Gastrocnemius medialis (tissue), 4 donors: ENCODE measurements around the gene CBY1. TPM values are rescaled to one million over a fixed set of nuclear protein-coding genes. Genes with fewer than 3 reads are reported as not detected.

Source experiments
- ATAC-seq, 2 donors: fragments of 150-250 bp; one replicate each; pipeline ENCODE4 v1.9.1; 2016
- DNase-seq, 2 donors: peaks; one replicate each; pipeline ENCODE4 v3.0.0-alpha.2; 2019
- H3K27ac ChIP-seq, 4 donors: fragments of 200-600 bp; sonication (generic); 1 replicate in 1 of 4; 2 replicates in 3 of 4; pipeline ENCODE4 v1.5.1; 2016 to 2018; ENCODE audit warnings: mild to moderate bottlenecking in 2 of 4, moderate library complexity in 1 of 4
- H3K27me3 ChIP-seq, 3 donors: fragments of 200-600 bp; sonication (generic) in 2 of 3; 1 replicate in 1 of 3; 2 replicates in 2 of 3; pipeline versions ENCODE4 v1.5.1 to v1.6.0; 2016 to 2019; ENCODE audit warnings: mild to moderate bottlenecking in 1 of 3, moderate library complexity in 1 of 3
- H3K36me3 ChIP-seq, 2 donors: fragments of 200-600 bp; sonication (generic) in 1 of 2; one replicate each; pipeline ENCODE4 v1.5.1; 2017 to 2018
- H3K4me1 ChIP-seq, 2 donors: fragments of 200-600 bp; sonication (generic) in 1 of 2; one replicate each; pipeline ENCODE4 v1.5.1; 2016 to 2017; ENCODE audit warnings: mild to moderate bottlenecking in 2 of 2
- H3K4me3 ChIP-seq, 4 donors: fragments of 200-600 bp; sonication (generic) in 3 of 4; 1 replicate in 1 of 4; 2 replicates in 3 of 4; pipeline ENCODE4 v1.5.1; 2016 to 2019; ENCODE audit warnings: mild to moderate bottlenecking in 2 of 4
- H3K9me3 ChIP-seq, 3 donors: fragments of 200-600 bp; sonication (generic) in 2 of 3; 1 replicate in 1 of 3; 2 replicates in 2 of 3; pipeline ENCODE4 v1.5.1; 2016 to 2019
- CTCF ChIP-seq, 5 experiments: fragments of 450-650 bp in 3 of 5; fragments of 200-600 bp in 2 of 5; sonication (generic) in 2 of 5; IDR thresholded peaks in 4 of 5; conservative IDR thresholded peaks in 1 of 5; 1 replicate in 4 of 5; 2 replicates in 1 of 5; pipeline ENCODE4 v1.5.1; 2016 to 2019; ENCODE audit warnings: antibody characterized with exemption in 5 of 5, mild to moderate bottlenecking in 3 of 5, moderate library complexity in 3 of 5
- POLR2A ChIP-seq, 2 donors: fragments of 450-650 bp; IDR thresholded peaks; one replicate each; pipeline ENCODE4 v1.6.1; 2017; ENCODE audit warnings: antibody characterized with exemption in 2 of 2, mild to moderate bottlenecking in 2 of 2, moderate library complexity in 2 of 2
- in situ Hi-C, 4 donors: fragments of 200-750 bp; cut with MboI; loops; one replicate each; pipeline versions ENCODE4 v1.15.0 to v1.8.0; 2017; ENCODE audit warnings: low sequenced_read_pairs in 4 of 4
- intact Hi-C: fragments of 100-400 bp; cut with DNase I; formaldehyde crosslinking; loops from one replicate; pipeline ENCODE4 v1.15.1; 2023; ENCODE audit warnings: low total_unique reads
- total RNA-seq, 4 donors: library from RNA; depleted of rRNA; stranded (reverse); fragments of >200 nt; gene quantifications; one replicate each; pipeline versions ENCODE4 v1.1.0 to v1.2.3, GENCODE V29; 2016

The CBY1 gene
- total RNA-seq, 4 donors from 2014 or later: 8.0 to 15.7 (median 12.6) TPM

- intact Hi-C loops: loop anchor here (5.0 to 10.0 kb wide), 4 partner anchors 166 to 642 kb away; partner anchors contain the start of genes CBX6 and CSNK1E
Observed at GRCh38 chr22:38706101-38706900, 49.9 kb downstream of the CBY1 start.

GRCh38 chr22:38706901-38707195 is 50.4 kb downstream of the CBY1 start:
- no peak for TF ChIP-seq POLR2A (IDR thresholded peaks at IDR 0.05)
- no peak for TF ChIP-seq CTCF (IDR thresholded peaks at IDR 0.05 in 4 of 5, conservative IDR thresholded peaks at IDR 0.05 in 1 of 5)
- Histone ChIP-seq H3K9me3 (no peaks in the 10 kb centered on the region), H3K4me3 (peak overlapping the region; percentile 75 to 100 (median 90)), H3K27ac (peak overlapping the region; percentile 92 to 100 (median 97)), H3K27me3 (no peaks in the 10 kb centered on the region), H3K36me3 (peaks cover 0 to 9% of the 10 kb centered on the region in 2 donors), H3K4me1 (peaks cover 34 to 35% of the 10 kb centered on the region in 2 donors)
- DNase-seq: no peak
- no peak for ATAC-seq
- in situ Hi-C loops: no loop called here
- intact Hi-C loops: loop anchor here (1.0 to 10.0 kb wide), 6 partner anchors 27 to 642 kb away; partner anchors contain the start of genes CBX6 and CSNK1E

More at GRCh38 chr22:38706101-38706900, 49.9 kb downstream of the CBY1 start:
- Histone ChIP-seq H3K4me3 (peak overlapping the region; percentile 75 to 100 (median 90)), H3K9me3 (no peaks in the 10 kb centered on the region), H3K27me3 (no peaks in the 10 kb centered on the region), H3K4me1 (peaks cover 34% of the 10 kb centered on the region in 2 donors), H3K27ac (peak overlapping the region; percentile 92 to 100 (median 97)), H3K36me3 (peaks cover 0 to 9% of the 10 kb centered on the region in 2 donors)
- in situ Hi-C loops: no loop called here
- DNase-seq: peak in 1 of 2 donors; percentile 39
- peak; percentile 1 to 4 for ATAC-seq
- TF ChIP-seq POLR2A (IDR thresholded peaks at IDR 0.05) (no peak), CTCF (IDR thresholded peaks at IDR 0.05 in 4 of 5, conservative IDR thresholded peaks at IDR 0.05 in 1 of 5) (no peak)

- intact Hi-C loops (loop anchor here (1.0 to 10.0 kb wide), 6 partner anchors 27 to 643 kb away; partner anchors contain the start of genes CBX6 and CSNK1E), in situ Hi-C loops (no loop called here)
- no peaks in the 10 kb centered on the region for H3K27me3 ChIP-seq
- no peaks in the 10 kb centered on the region for H3K9me3 ChIP-seq
- ATAC-seq (peak; percentile 28 to 38), DNase-seq (peak in 1 of 2 donors; percentile 25)
- H3K27ac ChIP-seq: peak overlapping the region; percentile 92 to 100 (median 97)
- H3K4me1 ChIP-seq: peaks cover 38 to 40% of the 10 kb centered on the region in 2 donors
- H3K36me3 ChIP-seq: peaks cover 0 to 9% of the 10 kb centered on the region in 2 donors
- H3K4me3 ChIP-seq: peak overlapping the region; percentile 75 to 100 (median 90)
- TF ChIP-seq CTCF (IDR thresholded peaks at IDR 0.05 in 4 of 5, conservative IDR thresholded peaks at IDR 0.05 in 1 of 5): no peak
- peak; percentile 72 to 78 for TF ChIP-seq POLR2A (IDR thresholded peaks at IDR 0.05)
Observed at GRCh38 chr22:38707346-38707745, 50.9 kb downstream of the CBY1 start.

GRCh38 chr22:38707984-38708383 is 51.5 kb downstream of the CBY1 start:
- ATAC-seq (no peak), DNase-seq (no peak)
- in situ Hi-C loops (no loop called here), intact Hi-C loops (loop anchor here (1.0 to 10.0 kb wide), 6 partner anchors 26 to 643 kb away; partner anchors contain the start of genes CBX6 and CSNK1E)
- H3K4me1 ChIP-seq: peaks cover 45 to 46% of the 10 kb centered on the region in 2 donors
- TF ChIP-seq POLR2A (IDR thresholded peaks at IDR 0.05) (no peak), CTCF (IDR thresholded peaks at IDR 0.05 in 4 of 5, conservative IDR thresholded peaks at IDR 0.05 in 1 of 5) (no peak)
- no peaks in the 10 kb centered on the region for H3K9me3 ChIP-seq
- H3K4me3 ChIP-seq: peak overlapping the region in 2 of 4 donors; percentile 8 to 34
- no peaks in the 10 kb centered on the region for H3K27me3 ChIP-seq
- H3K36me3 ChIP-seq: peaks cover 0 to 9% of the 10 kb centered on the region in 2 donors
- H3K27ac ChIP-seq: peak overlapping the region; percentile 92 to 100 (median 97)
